Central memory CD4-positive, alpha-beta T cell (primary cell): ENCODE results near the gene CIB2.

Source experiments
- DNase-seq: peaks from one replicate; pipeline ENCODE4 v3.0.0; 2022

Gene CIB2

DNA sequence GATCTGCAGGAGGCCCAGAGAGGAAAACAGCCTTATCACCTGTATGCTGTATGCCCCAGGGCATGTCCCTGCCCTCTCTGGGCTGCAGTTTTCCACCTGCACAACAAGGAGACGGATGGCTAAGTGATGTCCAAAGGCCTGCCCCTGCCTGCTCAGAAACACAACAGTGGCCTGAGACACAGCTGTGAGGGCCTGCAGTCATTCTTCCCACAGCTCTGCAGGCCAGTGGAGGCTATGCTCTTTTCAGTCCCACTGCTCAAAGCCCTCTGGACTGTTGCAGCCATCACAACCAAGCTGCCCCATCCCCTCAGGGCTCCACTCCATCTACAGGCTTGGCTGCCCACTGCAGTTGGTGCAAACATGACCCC, 48.5 kb downstream of the CIB2 start:
- DNase-seq = no peak

DNA sequence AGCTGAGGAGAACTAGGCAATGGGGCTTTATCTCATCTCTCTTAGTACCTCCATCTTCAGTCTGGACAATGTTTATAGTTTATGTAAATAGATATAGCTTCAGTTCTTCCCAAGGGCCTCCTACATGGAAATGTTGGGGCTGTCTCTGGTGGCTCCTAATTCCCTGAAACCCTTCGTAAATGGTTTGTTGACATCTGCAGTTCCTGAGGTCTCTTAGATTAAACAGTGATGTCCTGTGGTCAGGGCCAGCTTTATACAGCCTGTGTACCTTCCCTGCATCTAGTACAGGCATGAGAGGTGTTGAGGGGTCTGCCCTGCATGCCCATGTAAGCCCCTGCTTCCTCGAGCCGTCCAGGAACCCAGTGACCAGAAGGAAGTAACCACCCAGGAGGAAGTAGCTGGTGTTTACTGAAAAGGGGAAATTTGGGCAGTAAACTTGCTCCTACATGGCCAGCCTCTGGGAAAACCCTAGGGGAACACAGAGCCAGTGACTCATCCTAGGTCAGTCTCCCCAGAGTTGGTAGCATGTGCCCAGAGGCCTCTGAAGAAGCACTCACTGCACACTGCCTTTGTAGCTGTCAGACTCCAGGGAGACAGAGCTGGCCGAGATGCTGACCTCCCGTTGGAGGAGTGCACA, 49.0 kb downstream of the CIB2 start:
- DNase-seq = no peak

DNA sequence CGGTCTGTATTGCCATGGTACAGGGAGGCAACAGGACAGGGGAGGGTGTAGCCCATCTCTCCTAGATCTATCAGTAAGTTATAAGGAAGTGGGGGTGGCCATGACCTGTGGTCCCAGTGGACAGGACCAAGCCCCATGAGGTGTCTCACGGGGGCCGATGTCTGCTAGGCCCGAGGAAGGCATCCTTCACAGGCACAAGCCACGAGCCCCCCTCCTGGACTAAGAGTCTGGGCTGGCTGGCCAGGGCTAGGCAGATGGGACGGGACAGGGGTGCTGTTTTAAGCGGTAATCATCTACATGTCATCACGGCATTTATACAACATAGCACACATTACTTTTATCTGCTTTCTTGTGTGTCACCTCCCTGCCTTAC, 51.2 kb downstream of the CIB2 start:
- DNase-seq = no peak

DNA sequence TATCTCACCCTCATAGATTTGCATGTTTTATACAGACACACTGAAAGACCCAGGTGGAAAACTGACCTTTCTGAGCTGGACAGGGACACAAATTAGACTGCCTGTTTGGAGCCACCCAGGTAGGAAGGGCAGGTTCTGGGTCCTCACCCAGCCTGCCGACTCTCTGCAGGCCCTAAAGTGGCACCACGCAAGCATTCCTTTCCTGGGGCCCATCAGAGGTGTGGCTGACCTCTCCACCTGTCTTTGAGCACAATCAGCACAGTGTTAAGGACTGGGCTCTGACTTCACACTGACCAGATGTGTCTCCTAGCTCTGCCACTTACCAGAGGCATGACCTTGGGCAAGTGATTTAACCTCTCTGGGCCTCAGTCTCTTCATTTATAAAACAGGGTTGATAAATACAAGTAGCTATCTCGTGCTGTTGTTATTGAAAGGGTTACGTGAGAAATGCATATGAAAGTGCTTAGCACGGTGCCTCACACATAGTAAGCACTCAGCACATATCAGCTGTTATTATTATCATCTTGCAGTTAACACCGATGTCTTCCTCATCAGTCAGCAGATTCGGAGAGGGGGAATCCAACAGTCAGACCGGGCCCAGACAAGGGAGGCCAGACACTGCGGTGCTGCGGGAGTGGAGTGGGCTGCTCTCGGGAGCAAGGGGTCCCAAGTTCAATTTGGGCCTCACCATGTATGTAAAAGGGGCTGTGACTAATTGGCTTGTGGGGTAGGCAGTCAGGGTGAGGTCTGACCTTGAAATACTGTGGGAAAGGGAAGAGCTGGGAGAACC, 51.8 kb downstream of the CIB2 start:
- DNase-seq = no peak

DNA sequence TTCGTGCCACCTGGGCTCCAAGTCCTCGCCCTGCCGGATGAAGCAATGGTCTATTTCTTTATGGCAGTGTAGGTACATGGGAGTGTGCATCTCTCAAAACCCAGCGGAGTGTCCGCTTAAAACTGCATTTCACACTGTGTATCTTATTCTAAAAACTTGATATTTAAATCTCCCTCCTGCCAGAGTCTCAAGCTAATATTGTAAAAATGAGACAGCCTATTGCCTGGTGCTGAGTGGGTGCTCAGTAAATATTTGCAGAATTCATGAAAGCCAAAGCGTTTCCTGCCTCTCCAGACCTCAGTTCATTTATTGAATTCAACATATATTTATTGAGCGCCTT, 53.4 kb downstream of the CIB2 start:
- no peak for DNase-seq

DNA sequence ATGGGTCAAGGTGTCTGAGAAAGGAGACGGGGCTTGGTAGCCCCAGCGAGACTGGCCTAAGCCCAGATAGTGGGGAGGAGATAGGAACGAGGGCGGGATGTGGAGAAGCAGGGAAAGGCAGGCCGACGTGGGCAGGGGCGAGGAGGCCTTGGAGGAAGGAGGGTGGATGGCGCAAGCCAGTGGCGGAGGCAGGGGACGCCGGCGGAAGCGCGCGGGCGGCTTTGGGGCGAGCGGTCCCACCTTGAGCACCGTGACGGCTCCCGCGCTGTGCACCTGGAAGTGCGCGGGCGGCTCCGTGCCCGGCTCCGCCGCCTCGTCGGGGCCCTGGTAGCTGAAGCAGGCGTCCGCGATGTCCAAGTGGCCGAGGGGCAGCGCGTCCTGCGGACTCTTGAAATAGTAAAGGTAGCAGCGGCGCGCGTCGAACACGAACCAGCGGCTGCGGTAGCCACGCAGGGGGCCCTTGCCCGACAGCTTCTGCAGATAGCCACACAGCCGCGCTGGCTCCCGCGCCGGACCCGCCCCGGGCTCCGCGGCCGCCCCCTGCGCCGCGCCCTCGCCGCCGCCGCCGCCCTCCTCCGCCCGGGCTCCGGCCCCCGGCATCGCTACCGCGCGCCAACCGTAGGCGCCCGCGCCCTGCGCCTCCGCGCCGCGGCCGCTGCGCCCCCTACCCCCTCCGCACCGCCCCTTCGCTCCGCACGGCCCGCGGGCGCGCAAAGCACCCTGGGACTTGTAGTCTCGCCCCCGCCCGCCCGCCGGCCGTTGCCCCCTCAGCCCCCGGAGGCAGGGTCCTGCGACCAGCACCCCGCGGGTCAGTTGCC, 54.0 kb downstream of the CIB2 start, which contains the start of gene TBC1D2B:
Gene TBC1D2B, minus strand, starts transcription at position 659 of the 818 bp plus-strand sequence. Its CDS starts 59 bp downstream, at position 600.
- DNase-seq = peak; percentile 64

DNA sequence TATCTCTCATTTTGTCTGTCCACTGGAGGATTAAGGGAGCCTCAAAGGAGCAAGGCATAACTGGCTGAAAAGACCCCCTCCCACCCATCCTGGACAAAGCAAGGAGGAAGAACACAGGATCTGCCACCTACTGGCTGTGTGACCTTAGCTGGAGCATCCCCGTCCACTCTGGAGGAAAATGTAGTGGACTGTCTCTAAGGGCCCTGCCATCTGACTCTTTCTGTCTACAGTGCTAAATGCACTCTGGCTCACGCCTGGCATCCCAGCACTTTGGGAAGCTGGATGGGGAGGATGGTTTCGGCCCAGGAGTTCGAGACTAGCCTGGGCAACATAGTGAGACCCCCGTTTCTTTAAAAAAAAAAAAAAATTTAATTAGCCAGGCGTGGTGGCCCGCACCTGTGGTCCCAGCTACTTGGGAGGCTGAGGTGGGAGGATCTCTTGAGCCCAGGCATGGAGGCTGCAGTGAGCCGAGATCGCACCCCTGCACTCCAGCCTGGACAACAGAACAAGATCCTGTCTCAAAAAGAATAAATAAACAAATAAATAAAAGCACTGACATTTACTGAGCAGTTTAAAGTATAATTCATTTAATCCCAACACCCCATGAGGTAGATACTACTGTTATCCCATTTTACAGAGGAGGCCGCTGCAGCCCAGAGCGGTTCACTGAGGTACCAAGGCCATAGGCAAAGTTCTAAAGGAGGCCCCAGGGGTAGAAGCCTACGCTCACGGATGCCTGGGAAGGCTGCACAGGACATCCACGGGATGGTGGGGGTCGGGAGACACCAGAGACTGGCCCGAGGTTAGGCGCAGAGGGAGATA, 54.8 kb downstream of the CIB2 start:
- no peak for DNase-seq

DNA sequence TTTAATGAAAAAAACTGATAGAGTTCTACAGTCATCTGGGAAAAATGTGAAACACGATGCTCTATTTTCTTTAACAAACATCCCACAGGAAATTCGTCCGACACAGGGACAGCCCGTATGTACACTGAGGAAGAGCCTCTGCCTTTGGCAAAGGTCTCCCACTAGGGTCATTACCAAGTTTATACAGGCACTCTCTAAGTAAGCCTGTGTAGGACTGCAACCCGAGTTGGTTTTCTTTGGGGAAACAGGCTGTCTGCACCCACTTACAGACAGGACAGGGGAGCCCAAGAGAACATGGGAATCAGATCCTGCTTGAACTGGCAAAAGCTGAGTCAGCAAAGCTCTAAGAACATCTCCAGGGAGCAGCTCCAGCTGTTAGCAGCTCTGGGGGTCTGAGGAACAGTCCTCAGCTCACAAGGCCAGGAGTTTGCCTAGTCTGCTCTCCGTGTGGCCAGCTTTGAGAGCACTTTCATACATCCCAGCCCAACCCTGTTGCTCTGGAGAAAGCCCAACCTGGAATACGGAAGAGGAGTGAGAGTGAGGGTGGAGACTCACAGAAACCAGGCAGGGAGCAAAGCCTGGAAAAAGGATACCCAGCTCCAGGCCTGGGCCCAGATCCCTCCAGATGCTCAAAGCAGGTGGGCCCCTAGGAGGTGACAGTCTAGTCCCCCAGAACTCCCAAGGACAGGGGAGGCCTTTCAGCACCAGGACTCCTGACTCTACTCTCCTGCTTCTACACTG, 55.6 kb downstream of the CIB2 start:
- no peak for DNase-seq

DNA sequence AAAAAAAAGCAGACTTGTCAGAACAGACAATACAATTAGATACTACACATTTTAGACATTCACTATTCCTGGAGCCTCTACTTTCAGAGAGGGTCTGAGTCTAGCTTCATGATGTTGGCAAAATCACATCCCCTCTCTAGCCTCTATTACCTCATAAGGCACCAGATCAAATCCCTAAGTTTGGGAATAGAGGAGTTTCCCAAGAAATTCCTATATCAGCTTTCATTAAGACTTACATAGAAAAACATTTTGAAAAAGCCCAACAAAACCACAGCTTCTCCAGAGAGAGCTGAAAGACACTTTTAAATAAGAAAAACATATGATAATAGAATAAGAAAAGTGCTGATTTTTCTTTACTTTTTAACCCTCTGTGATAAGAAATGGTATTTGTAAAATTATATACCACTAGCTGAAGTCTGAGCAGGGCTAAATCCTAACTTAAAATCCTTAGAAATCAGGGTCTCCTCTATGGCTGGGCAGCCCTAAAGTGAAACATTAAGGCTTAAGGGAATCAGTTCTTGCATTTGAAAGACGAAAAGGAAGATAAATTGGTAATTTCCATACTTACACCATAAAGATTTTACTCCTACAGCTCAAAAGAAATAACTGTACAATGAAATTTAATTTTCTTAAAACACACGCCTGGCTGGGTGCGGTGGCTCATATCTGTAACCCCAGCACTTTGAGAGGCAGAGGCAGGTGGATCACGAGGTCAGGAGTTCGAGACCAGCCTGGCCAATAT, 58.0 kb downstream of the CIB2 start:
- DNase-seq = no peak

DNA sequence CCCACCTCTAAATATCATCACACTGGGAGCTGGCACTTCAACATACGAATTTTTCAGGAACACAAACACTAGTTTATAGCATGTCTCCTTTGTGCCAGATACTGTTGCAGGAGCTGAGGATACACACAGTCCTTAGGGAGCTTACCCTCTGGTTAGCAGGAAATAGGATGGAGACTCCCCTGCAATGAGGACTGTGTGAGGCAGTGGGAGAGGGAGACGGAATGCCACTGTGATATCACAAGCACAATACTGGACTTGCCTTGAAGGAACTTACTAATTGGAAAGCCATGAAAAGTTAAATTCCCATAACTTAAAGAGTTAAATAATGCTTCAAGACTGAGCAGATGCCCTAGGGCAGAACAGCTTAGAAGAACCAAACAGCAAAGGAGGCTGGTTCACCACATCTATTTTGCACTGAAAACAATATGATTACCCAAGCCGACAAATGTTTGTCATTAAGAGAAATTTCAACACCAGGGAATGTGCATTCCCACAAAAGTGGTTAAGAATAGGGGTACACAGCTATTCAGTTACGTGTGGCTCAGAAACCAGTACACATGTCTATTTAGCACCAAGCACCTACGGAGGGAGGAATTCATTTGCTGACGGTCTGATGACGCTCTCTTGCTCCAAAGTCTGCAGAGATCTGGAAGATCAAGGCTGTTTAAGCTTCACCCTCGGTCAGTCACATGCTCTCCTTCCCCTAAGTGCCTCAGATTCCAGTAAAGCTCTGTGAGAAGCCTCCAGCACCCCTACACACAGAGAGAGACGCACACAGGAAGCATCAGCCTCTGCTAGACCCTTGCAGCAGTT, 59.0 kb downstream of the CIB2 start:
- DNase-seq = peak; percentile 57

DNA sequence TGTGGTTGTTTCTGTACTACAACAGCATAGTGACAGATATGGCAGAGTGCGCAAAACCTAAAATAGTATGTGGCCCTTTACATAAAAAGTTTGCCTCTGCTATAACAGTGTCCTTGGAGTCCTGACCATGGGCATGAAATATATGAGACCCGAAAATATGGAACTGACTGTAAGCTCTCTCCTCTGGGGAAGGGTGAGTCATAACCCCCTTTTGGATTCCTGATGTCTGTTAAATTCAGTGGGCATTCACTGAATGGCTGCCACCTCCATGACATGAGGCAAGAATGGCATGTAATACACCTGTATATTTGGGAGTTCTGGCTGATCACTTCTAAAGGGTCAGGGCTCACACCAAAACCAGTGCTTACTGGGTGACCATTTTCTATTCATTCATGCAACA, 59.9 kb downstream of the CIB2 start:
- DNase-seq = no peak

DNA sequence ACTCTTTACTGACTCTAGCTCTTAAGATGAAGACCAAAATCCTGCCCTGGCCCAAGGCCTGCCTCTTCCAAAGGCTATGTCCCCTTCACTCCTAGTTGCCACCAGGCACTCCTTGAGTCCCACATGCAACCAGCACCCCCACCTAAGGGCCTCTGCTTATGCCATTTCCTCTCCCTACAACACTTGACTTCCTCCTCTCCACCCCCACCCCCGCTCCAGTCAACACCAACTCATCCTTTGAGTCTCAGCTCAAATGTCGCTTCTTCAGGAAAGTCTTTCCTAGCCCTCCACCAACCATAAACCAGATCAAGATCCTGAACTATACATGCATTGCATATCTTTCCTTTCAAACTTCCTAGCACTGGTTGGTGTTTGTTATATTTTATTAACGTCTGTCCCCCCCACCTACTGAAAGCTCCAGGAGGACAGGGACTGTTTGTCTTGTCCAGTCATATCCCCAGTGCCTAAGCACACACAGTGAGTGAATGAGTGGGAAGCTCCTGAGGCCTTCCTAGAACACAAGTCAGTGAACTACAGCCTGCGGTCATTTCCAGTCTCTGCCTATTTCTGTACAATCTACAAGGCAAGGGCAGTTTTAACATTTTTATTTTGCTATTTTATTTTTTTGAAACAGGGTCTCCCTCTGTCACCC, 61.1 kb downstream of the CIB2 start:
- DNase-seq = peak; percentile 42

DNA sequence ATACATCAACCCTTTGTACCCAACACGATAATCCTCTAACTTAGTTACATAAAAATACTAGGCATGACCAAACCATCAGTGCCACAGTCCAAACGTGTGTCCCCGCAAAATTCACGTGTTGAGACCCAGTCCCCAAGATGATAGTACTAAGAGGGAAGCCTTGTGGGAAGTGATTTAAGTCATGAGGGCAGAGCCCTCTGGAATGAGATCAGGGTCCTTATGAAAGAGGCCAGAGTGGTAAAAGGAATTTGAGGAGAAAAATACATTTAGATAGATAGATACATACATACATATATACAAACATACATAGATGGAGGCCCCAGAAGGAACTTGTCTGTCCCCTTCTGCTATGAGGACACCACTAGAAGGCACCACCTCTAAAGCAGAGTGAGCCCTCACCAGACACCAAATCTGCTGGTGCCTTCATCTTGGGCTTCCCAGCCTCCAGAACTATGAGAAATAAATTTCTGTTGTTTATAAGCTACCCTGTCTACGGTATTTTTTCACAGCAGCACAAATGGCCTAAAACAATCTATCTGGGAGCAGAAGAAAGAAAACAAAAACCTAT, 61.7 kb downstream of the CIB2 start:
- no peak for DNase-seq

DNA sequence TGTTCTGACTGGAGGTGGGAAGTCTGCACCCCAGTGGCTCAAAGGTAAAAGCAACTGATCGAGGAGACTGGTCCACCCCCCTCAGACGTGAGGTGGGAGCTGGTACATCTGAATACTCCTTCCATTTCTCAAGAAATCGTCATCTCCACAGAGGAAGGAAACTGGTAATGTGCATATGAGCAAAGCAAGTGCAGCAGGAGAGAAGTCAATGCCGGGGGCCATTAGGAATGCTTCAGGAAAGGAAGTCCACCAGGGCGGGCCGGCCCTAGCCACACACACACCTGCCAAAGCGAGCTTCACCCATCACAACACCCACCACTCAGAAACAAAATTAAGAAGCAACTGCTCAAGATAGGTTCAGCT, 62.2 kb downstream of the CIB2 start:
- no peak for DNase-seq

DNA sequence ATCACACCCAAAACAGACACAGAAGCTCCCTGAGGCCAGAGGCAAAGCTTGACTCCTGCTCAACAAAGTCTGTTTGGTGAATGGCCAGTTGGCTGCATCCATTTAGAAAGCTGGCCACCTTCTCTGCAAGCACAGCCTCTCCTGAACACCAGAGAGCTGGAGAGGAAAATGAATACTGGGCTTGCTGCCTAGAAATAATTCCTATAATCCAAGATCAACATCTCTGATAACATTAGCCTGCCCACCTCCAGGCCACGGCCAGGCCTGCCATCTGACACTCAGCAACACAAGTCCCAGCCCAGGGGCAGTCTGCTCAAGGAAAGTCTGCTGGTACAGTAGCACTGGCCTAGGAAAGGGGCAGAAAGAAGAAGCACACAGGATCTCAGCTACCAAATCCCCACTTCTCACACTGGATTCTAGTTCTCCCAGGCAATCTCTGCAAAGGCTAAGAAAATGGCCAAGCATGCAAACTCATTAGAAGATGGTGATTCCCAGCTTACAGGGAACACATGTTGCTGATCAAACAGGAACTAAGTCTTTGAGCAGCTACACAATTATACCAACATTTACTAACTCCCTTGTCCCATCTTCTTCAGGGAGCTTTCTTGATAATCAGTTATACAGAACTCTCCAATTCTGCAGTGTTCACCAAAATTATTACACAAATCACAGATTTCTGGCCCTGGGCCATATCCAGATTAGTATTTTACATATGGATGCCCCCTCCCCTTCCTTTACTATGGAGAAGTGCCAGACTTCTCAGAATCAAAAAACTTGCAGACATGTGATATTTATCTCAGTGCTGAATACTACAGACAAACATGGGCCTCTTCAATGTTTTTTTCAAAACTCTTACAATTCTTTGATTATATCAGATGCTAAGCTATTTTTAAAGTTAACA, 63.7 kb downstream of the CIB2 start:
- DNase-seq = no peak

DNA sequence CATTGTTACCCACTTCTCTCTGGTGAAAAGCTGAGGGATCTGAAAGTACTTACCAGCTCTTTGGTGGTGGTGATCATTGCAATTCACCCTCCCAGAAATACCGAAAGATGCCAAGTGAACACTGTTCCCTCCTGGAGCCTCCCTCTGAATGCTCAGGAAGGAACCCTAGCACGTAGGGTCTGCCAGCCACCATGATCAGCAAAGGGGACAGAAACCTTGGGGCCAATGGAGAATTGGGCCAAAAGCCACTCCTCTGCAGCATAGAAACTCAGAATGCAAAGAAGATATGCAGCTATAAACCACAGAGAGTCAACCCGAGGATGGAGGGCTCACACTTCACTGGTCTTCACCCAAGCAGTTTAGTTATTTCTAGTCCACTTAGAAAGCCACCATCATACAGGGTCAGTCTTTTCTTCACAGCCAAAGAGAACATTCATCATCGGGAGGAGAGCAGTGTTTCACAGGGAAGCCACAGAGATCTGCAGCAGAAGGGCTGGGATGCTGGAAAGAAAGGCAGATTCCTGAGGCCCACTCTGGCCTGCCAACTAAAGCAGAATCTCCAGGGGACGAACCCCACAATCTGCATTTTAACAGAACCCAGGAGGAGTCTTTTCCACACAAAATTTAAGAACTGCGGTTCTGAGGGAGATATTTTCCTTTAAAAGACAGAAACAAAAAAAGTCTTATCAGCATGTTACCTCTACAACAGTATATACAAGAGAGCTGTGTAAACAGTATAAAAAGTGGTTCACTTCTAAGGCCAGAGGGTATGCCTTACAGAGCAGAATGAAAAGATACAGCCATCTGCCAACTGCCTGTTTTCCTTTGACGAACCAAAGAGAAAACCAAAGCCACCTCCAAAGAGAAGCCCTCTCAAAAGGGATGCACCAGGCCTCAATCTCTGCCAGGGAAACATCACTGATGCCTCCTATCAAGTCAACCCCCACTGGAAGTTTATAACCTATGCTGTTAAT, 65.0 kb downstream of the CIB2 start:
- DNase-seq = no peak

DNA sequence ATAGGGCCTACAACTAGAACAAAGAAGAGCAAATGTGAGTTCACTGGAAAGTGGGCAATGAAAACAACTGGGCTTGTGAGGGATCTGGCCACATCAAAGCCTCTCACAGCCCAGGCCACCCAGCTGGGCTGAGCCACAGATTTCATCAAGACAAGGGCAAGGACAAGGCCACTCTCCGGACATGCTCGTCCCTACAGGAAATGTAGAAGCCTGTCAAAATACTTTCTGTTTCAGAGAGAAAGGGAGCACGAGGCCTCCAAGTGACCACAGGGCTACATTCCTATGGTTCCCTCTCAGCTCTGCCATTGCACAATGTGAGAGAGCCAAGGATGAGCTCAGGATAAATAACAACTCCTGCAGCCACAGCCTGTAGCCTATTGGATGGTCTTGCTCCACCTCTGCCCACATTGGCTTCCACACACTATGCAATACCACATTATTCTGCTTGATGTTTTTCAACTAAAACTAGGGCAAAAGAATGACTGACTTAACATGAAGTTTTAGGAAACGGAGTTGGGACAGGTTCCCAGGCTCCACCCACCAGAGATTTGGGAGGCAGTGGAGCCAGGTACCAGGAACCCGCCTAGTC, 65.9 kb downstream of the CIB2 start:
- peak; percentile 32 for DNase-seq
